Stimulated activated CD8-positive, alpha-beta memory T cell treated with anti-CD3 and anti-CD28 coated beads, Interleukin-7, amount 100 ng/mL, for 4 hours (primary cell): ENCODE measurements around the gene SLC16A5.
"Not testable (repeated sequence)": the region's sequence is repeated elsewhere in the genome, so short reads cannot be mapped to it uniquely, and the experiment has no call there.

ENCODE experiments used
- DNase-seq, 2 donors: peaks; one replicate each; pipeline ENCODE4 v3.0.0-alpha.2; 2020; ENCODE audit warnings: low read depth in 2 of 2

SLC16A5 gene

DNA sequence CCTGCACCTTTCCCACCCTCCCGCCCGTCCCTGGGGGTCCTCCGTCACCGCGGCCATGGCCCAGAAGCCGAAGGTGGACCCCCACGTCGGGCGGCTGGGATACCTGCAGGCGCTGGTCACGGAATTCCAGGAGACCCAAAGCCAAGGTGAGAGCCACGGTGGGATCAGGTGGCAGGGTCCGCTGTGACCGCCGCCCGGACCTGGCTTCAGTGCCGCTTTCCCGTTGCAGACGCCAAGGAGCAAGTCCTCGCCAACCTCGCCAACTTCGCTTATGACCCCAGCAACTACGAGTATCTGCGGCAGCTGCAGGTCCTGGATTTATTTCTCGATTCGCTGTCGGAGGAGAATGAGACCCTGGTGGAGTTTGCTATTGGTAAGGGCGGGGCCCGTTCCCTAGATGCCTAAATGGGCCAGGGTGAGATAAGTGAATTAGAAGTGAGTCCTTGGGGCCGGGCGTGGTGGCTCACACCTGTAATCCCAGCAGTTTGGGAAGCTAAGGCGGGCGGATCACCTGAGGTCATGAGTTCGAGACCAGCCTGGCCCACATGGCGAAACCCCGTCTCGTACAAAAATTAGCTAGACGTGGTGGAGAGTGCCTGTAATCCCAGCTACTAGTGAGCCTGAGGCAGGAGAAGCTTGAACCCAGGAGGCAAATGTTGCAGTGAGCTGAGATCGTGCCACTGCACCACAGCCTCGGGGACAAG lies 22.6 kb downstream of the SLC16A5 start:
- no peak for DNase-seq

DNA sequence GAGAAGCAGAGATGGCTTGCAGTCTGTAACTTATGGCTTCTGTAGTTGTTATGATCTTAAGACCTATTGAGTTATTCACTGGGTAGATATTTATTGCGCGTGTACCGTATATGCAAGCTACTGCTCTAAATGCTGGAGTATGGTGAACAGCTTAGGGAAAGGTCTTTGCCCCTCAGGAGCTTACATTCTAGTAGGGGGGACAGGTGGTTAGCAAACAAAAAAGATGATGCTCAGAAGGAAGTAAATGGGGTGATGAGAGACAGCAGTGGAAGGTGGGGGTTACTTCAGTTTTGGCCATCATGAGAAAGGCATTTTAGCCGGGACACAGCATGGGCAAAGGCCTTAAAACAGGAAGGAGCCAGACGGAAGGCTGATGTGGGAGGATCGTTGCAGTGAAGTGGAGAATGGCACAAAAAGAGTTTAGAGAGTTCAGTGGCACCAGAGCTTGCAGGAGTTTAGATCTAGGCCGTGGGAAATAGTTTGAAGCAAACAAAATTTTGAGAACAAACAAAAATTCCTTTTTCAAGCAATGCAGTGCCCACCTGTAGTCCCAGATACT lies 24.1 kb downstream of the SLC16A5 start:
- no peak for DNase-seq

DNA sequence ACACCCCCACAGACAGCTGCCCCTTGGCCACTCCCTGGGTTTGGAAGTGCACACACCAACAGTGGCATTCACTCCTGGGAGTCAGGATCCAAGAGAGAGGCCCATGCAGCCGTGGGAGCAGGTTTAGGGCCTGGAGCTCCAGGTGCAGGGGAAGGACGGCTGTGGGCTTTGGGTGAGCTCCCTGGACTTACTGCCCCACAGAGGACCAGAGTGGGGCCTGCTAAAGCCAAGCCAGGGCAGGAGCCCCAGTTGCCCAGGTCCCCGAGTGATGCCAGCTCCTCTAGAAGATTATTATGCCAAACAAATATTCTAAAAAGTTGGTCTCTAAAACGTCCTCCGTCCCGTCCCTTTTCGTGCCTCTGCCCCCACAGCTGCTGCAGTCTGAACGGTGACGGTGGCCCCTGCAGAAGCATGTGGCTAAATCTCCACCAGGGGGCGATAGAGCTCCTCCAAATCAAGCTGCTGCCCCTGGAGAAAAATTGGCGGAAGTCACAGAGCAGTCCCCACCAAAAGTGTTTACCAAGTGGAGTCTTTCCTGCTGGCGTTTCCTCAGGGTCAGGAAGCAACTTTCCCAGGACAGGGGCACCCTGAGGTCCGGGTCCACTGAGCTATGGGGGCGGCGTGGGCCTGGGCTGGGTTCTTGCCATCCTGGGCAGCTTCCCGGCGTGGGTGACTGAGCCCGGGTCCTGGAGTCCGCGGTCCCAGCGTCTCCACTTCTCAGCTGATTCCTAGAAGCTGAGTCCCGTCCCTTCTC lies 26.2 kb downstream of the SLC16A5 start:
- peak; percentile 76 to 88 for DNase-seq

GRCh38 chr17:75114552-75115314 lies 27.0 kb downstream of the SLC16A5 start:
- no peak for DNase-seq

- no peak for DNase-seq
Observed at GRCh38 chr17:75115555-75115954, 27.8 kb downstream of the SLC16A5 start.

GRCh38 chr17:75116737-75117136 lies 29.0 kb downstream of the SLC16A5 start:
- DNase-seq, result no peak

GRCh38 chr17:75118307-75118706 lies 30.6 kb downstream of the SLC16A5 start:
- DNase-seq, result no peak

DNA sequence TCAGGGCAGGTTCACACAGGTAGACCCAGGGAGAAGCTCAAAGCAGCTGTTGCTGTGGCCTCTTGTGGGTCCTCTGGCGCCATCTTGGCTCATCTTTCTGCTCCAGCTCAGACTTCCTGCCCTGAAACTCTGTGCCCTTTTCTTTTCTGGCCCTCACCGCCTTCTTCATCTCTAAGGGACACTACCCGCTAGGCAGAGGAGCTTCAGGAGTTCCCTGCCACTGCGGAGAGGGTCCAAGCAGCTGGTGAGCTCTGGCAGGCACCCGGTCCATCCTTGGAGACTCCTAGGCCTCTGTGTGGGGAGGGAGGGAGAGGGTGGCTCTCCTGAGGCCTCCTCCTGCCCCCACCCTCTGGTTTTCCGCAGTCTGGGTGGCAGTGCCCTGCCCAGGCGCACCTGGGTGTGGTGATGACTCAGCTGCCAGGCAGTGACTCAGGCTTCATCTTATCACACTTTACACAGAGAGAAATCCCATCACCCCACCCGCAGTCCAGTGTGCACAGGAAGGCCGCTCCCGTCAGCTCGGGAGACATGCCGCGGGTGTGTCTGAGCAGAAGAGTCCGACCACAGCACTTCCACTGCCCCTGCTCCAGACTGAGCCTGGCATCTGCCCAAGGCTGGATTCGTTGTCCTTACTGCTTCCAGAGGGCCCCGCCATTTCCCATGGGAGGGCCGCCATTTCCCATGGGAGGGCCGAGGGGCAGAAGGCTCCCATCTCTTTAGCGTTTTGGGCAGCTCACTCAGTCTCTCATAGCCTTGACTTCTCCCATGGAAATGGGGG lies 36.5 kb downstream of the SLC16A5 start:
- peak; percentile 47 to 63 for DNase-seq

DNA sequence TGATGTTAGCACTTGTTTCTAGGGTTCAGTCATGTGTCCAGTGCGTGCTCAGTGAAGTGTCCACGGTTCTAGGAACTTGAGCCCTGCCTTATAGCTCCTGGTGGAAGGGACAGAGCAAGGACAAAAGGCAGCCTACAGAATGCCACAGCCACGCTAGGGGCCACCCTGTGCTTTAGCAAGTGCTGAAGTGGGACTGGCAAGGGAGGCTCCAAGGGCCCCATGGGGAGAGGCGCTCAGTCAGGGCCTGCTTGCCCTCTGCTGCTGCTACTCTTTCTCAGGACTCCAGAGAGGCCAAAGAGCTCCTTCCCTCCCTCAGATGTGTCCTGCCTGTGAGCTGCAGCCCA lies 37.0 kb downstream of the SLC16A5 start:
- DNase-seq, result no peak

DNA sequence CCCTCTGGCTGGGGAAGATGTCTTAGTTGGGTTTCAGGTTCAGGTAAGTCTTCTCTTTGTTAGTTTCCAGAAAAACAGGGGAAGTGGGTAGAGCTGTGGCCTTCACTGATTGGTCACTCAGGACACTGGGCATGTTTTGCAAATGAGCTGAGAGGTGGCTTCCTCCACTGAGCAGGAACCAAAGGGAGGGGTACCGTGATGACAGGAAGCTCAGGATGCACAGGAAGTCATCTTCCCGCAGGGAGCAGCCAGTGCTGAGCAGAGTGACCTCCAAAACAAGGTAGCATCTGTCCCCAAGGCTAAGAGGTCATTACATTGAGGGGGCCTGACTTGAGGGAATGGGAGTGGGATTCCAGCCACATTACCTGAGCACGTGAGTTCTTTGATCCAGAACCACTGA lies 38.2 kb downstream of the SLC16A5 start:
- DNase-seq, result no peak

DNA sequence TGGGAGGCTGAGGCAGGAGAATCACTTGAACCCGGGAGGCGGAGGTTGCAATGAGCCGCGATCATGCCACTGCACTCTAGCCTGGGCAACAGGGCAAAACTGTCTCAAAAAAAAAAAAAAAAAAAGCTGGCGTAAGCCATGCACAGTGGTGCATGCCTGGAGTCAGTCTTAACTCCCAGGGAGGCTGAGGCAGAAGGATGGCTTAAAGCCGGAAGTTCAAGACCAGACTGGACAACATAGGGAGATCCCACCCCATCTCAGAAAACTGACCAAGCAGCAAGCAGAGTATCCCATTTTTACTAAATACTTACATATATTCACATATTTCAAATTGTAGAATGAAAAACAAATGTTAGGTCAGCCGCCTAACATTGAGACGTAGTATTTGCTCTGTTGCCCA lies 39.2 kb downstream of the SLC16A5 start:
- DNase-seq, result no peak

DNA sequence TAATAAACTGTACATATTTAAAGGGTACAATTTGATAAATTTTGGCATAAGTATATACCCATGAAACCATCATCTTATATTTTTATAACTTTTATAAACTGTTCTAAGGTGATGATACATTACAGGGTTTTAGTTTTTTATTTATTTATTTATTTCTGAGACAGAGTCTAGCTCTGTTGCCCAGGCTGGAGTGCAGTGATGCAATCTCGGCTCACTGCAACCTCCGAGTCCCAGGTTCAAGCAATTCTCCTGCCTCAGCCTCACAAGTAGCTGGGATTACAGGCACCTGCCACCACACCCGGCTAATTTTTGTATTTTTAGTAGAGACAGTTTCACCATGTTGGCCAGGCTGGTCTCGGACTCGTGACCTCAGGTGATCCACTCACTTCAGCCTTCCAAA lies 40.2 kb downstream of the SLC16A5 start:
- not testable (repeated sequence) for DNase-seq

DNA sequence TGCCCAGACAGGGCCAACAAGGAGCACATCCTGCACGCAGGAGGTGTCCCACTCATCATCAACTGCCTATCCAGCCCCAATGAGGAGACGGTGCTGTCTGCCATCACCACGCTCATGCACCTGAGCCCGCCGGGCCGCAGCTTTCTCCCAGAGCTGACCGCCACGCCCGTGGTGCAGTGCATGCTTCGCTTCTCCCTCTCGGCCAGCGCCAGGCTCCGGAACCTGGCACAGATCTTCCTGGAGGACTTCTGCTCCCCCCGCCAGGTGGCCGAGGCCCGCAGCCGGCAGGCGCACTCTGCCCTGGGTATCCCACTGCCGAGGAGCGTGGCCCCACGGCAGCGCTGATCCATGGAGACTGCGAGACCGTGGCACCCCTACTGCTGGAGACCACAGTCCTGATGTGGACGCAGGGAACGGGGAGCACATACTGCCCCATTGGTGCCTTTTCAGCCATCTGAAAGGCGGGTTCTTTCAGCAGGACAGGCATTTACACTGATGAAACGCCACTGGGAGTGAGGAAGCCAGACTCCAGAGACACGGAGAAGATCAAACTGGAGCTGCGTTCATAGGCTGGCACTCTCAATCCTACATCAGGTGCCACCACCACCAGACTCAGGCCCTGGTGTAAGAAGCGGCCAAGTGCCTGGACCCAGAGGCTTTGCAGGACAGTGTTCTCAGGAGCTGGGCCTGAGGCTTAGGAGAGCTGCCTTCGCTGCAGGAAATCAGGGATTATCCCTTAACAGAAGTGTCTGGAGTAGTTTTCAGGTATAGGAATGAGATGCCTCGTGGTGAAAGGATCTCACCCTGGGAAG lies 41.1 kb downstream of the SLC16A5 start:
- no peak for DNase-seq

DNA sequence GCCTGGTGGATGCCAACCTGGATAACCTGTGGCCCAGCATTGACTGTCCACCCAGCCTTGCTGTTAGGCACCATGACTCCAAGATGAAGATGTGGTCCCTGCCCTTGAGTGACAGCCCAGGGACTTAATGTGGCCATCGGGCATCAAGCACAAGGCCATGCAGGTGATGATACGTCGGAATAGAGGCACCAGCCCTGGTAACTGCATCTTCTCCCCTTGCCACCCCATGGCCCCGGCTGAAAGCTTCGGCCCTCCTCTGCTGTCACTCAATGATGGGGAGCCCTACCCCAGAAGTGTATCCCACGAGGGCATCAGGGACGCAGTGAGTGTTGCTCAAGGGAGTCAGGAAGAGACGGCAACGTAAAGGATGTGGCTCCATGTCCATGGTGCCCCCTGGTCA lies 41.8 kb downstream of the SLC16A5 start:
- no peak for DNase-seq

DNA sequence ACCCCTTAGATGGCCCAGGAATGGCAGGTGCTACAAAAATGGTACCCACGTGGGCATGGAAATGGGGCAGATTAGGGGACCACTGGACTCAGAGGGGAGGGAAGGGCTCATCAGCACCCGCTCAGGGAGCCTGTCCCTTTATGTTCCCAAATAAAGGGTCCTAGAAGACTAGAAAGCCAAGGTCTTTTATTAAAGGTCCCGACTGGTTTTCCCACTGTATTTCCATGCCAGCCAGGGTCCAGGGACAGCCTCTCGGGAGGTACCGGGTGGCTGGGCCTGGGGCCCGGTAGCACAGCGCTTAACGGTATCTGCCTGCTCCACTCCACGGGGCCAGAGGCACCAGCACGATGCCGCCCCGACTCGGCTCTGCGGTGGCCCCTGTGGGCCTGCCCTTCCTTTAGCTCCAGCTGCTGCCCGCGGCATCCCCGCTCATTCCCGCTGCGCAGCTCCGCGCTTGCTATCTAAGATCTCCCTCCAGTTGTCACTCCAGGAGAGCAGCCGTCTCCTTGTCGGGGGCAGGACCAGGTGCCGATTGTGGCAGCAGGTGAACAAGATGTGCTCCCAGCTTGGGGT lies 42.4 kb downstream of the SLC16A5 start:
- DNase-seq, result no peak

DNA sequence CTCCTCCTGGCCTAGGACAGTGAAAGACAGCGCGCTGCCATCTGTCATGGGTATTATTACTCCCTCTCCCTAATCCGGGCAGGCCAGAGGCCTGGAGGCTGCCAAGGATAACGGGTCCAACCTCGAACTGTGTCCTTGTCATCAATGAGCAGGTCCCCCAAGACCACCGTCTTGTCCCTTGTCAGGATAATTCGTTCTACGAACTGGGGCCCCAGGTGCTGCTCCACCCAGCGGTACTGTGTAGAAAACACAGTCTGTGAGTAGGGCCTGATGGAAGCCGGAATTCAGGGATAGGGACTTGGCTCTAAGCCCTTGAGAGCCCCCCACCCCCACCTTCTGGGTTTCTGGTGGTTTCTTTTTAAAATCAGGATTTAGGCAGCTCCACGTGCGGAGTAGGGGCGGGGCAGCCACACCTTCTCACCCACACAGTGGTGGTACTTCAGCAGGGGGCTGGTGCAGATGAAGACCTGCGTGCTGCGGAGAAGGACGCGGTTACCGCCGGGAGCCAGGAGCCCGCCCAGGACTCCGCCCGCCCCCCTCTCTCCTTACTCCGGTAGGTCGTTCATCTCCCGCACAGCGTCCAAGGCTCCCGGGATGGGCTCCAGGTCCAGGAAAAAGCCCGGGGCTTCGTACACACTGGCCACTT lies 43.0 kb downstream of the SLC16A5 start:
- DNase-seq, result peak in 1 of 2 donors; percentile 52

- peak in 1 of 2 donors; percentile 68 for DNase-seq
Observed at GRCh38 chr17:75131278-75132017, 43.7 kb downstream of the SLC16A5 start, which contains the start of gene NT5C. Gene NT5C, minus strand, starts transcription at chr17:75131742. Its CDS starts 35 bp downstream, at chr17:75131707.

DNA sequence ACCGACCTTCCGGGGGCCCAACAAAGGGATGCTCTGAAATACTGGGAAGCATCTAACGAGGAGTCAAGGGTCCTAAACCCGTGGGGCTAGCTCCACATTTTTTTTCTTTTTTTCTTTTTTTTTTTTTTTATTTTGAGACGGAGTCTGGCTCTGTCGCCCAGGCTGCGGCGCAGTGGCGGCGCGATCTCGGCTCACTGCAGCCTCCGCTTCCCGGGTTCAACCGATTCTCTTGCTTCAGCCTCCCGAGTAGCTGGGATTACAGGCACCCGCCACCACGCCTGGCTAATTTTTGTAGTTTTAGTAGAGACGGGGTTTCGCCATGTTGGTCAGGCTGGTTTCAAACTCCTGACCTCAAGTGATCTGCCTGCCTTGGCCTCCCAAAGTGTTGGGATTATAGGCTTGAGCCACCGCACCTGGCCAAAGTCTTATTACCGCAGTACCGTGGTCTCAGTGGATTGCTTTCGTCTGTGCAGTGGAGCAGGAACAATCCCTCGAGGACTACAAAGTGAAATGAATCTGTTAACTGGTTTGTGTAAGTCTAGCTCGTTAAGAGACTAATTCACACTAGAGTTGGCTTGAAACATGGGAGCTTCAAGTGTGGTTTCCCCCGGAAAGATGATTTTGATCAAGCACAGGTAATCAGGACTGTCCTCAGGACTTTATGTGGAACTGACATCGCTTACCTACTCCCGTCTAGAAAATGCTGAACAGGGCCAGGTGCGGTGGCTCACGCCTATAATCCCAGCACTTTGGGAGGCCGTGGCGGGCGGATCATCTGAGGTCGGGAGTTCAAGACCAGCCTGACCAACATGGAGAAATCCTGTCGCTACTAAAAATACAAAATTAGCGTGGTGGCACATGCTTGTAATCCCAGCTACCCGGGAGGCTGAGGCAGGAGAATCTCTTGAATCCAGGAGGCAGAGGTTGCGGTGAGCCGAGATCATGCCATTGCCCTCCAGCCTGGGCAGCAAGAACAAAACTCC lies 44.6 kb downstream of the SLC16A5 start:
- DNase-seq, result not testable (repeated sequence)
